Dermis microvascular lymphatic vessel endothelial cell (primary cell): ENCODE measurements around the gene MFN1. TPM values are rescaled to one million over a fixed set of nuclear protein-coding genes. Genes with fewer than 3 reads are reported as not detected.
A peak's percentile ranks its signal among the peaks of the same experiment; 100 is the strongest.
"Not testable (repeated sequence)": the region's sequence is repeated elsewhere in the genome, so short reads cannot be mapped to it uniquely, and the experiment has no call there.

Experiments used
- DNase-seq, 2 donors: peaks; one replicate each; pipeline versions ENCODE4 v3.0.0 to v3.0.0-alpha.2; 2010; ENCODE audit warnings: low read depth in 2 of 2
- total RNA-seq: library from RNA; depleted of rRNA; stranded (reverse); fragments of >200 nt; gene quantifications from 2 replicates; pipeline ENCODE4 v1.2.1, GENCODE V29; 2014

MFN1 gene
- 35.4 and 35.9 TPM in 2 replicates for total RNA-seq

GRCh38 chr3:179347345-179348194 lies at the start of gene MFN1:
Gene MFN1 (plus strand): TSS chr3:179347709. CDS start chr3:179348852, 1,143 bp downstream.
- peak; percentile 90 to 97 for DNase-seq

- no peak for DNase-seq
These were observed 49.4 kb upstream of the MFN1 start for GRCh38 chr3:179297971-179298725.

- no peak for DNase-seq
These were observed 48.2 kb upstream of the MFN1 start for GRCh38 chr3:179299316-179299715.

GRCh38 chr3:179299999-179300613 lies 47.4 kb upstream of the MFN1 start:
- DNase-seq = no peak

GRCh38 chr3:179301645-179302044 lies 45.9 kb upstream of the MFN1 start:
- no peak for DNase-seq

- no peak for DNase-seq
These were observed 45.4 kb upstream of the MFN1 start for GRCh38 chr3:179302111-179302510.

- peak in 1 of 2 donors; percentile 52 for DNase-seq
These were observed 42.9 kb upstream of the MFN1 start for GRCh38 chr3:179304605-179305004.

- not testable (repeated sequence) for DNase-seq
These were observed 40.1 kb upstream of the MFN1 start for GRCh38 chr3:179307362-179307761.

GRCh38 chr3:179308001-179308400 lies 39.5 kb upstream of the MFN1 start:
- DNase-seq = no peak

GRCh38 chr3:179309225-179310078 lies 38.1 kb upstream of the MFN1 start:
- no peak for DNase-seq

- no peak for DNase-seq
These were observed 28.6 kb upstream of the MFN1 start for GRCh38 chr3:179318876-179319275.

GRCh38 chr3:179321668-179322285 lies 25.7 kb upstream of the MFN1 start:
- DNase-seq = peak in 1 of 2 donors; percentile 72

- DNase-seq = peak; percentile 66 to 93
These were observed 25.0 kb upstream of the MFN1 start, which contains the start of gene ZNF639 for GRCh38 chr3:179322286-179323196. Gene ZNF639 (plus strand): TSS chr3:179323031. CDS start chr3:179328294, 5,263 bp downstream.

GRCh38 chr3:179323197-179324110 lies 24.1 kb upstream of the MFN1 start:
- peak in 1 of 2 donors; percentile 72 for DNase-seq

GRCh38 chr3:179324270-179324754 lies 23.2 kb upstream of the MFN1 start:
- DNase-seq = peak in 1 of 2 donors; percentile 48

- no peak for DNase-seq
These were observed 17.1 kb upstream of the MFN1 start for GRCh38 chr3:179330438-179330837.

- no peak for DNase-seq
These were observed 15.3 kb upstream of the MFN1 start for GRCh38 chr3:179332240-179332639.

- no peak for DNase-seq
These were observed 14.4 kb upstream of the MFN1 start for GRCh38 chr3:179333084-179333483.
